ENCODE measurements around the gene SKOR1. TPM values are rescaled to one million over a fixed set of nuclear protein-coding genes. Genes with fewer than 3 reads are reported as not detected.

The SKOR1 gene
- total and polyA plus RNA-seq, 10 of the 15 experiments (the other 5 are each of a cell fraction or from before 2014, with no cell fraction given), result 0.04 to 0.36 (median 0.10) TPM; not detected in 4

DNA sequence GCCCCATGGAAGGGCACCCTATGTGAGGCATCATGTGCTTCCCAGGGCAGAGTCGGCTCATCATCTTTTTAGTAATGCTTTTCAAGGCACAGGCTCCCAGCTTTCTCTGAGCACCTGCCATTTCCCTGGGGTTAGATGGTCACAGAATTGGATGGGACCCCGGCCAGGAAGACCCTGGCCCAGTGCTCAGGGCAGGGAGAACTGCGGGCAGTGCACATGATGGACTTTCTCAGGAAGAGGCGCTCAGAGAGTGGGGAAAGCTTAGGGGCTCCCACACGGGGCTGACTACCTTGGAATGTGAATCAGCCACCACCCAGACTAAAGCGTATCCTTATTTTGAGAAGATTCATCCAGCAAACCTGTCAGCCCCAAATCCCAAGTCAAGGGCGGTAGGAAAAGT, 16.5 kb upstream of the SKOR1 start:
- CTCF ChIA-PET, result interaction anchor here (1.0 kb wide), 1 partner anchor 307 kb away, joined by 3 read pairs; no protein-coding TSS in a partner anchor
- Histone ChIP-seq H3K9me3 (replicated peaks; ENCODE audit: control insufficient read depth, insufficient read depth, low read length) (no peaks in the 10 kb centered on the region), H3K4me2 (ENCODE audit: control insufficient read depth, insufficient read depth) (no peak overlapping the region), H3K9ac (ENCODE audit: control insufficient read depth, insufficient read depth, low read length) (no peak overlapping the region), H3K79me2 (ENCODE audit: control insufficient read depth, insufficient read depth, low read length) (no peaks in the 10 kb centered on the region), H2AFZ (ENCODE audit: control insufficient read depth, low read depth, low read length) (no peak overlapping the region), H3K36me3 (ENCODE audit: control insufficient read depth in 2 of 2, insufficient read depth in 2 of 2, low read length in 1 of 2) (no peaks in the 10 kb centered on the region; a peak in 2 of 4 replicates), H3K4me1 (ENCODE audit: control insufficient read depth, insufficient read depth, low read length) (peaks cover 5% of the 10 kb centered on the region), H3K27me3 (replicated peaks in 1 of 2; ENCODE audit: control insufficient read depth in 2 of 2, insufficient read depth in 2 of 2, low read length in 1 of 2) (no peaks in the 10 kb centered on the region), H3K27ac (ENCODE audit: control insufficient read depth, insufficient read depth) (no peak overlapping the region), H4K20me1 (ENCODE audit: control insufficient read depth, insufficient read depth) (no peaks in the 10 kb centered on the region; the same call in 1 of the 2 replicates), H3K4me3 (no peak overlapping the region)
- in situ Hi-C loops (cut with MboI) (no loop called here), intact Hi-C loops (cut with micrococcal nuclease; ENCODE audit: unreplicated experiment) (no loop called here)
- ATAC-seq (no peak), FAIRE-seq (no peak), DNase-seq (ENCODE audit: low read depth, low spot score) (no peak)
- SMC1A ChIA-PET (ENCODE audit: uncharacterized antibody, unreplicated experiment), result no interaction called here
- RAD21 ChIA-PET (ENCODE audit: unreplicated experiment), result no interaction called here
- POLR2A ChIA-PET, result no interaction called here
- WGBS (ENCODE audit: insufficient coverage, insufficient replicate concordance, low lambda C conversion rate, missing lambda C conversion rate), result 77% methylated on average over 7 of the region's 7 CpGs
- TF ChIP-seq ZBED1 (IDR thresholded peaks at IDR 0.05; ENCODE audit: borderline replicate concordance), result no peak
- TF ChIP-seq IRF4 (IDR thresholded peaks at IDR 0.05; ENCODE audit: low read depth, low read length), result no peak
- no peak for TF ChIP-seq ZZZ3 (IDR thresholded peaks at IDR 0.05; ENCODE audit: control insufficient read depth, insufficient read length, low read depth)
- TF ChIP-seq SMAD1 (IDR thresholded peaks at IDR 0.05; ENCODE audit: low read depth, partially characterized antibody), result no peak
- no peak for TF ChIP-seq RUNX3 (IDR thresholded peaks at IDR 0.05; ENCODE audit: low read length)
- no peak for TF ChIP-seq GATAD2B (conservative IDR thresholded peaks at IDR 0.05; ENCODE audit: low read depth)
- no peak for TF ChIP-seq BHLHE40 (IDR thresholded peaks at IDR 0.05; ENCODE audit: borderline replicate concordance in 1 of 2, low read depth in 2 of 2, low read length in 1 of 2)
- TF ChIP-seq ETV6 (conservative IDR thresholded peaks at IDR 0.05 in 1 of 2, IDR thresholded peaks at IDR 0.05 in 1 of 2; ENCODE audit: borderline replicate concordance in 1 of 2, low read depth in 1 of 2), result no peak
- no TSS peak for BruUV-seq (replicated peaks)

- ATAC-seq, result no peak
- CTCF ChIA-PET, result interaction anchor here (1.0 kb wide), 1 partner anchor 308 kb away, joined by 3 read pairs; no protein-coding TSS in a partner anchor
- intact Hi-C loops (cut with micrococcal nuclease; ENCODE audit: unreplicated experiment) (no loop called here), in situ Hi-C loops (cut with MboI) (no loop called here)
- no peak overlapping the region for H3K4me3 ChIP-seq
- H3K36me3 ChIP-seq (ENCODE audit: control insufficient read depth in 2 of 2, insufficient read depth in 2 of 2, low read length in 1 of 2), result no peaks in the 10 kb centered on the region; a peak in 2 of 4 replicates
- H3K27ac ChIP-seq (ENCODE audit: control insufficient read depth, insufficient read depth), result no peak overlapping the region
- DNase-seq (ENCODE audit: low read depth, low spot score), result no peak
- no peak overlapping the region for H2AFZ ChIP-seq (ENCODE audit: control insufficient read depth, low read depth, low read length)
- no peaks in the 10 kb centered on the region for H3K79me2 ChIP-seq (ENCODE audit: control insufficient read depth, insufficient read depth, low read length)
- H3K4me1 ChIP-seq (ENCODE audit: control insufficient read depth, insufficient read depth, low read length), result peaks cover 5% of the 10 kb centered on the region
- 83% methylated on average over 5 of the region's 5 CpGs for WGBS (ENCODE audit: insufficient coverage, insufficient replicate concordance, low lambda C conversion rate, missing lambda C conversion rate)
- no peak overlapping the region for H3K4me2 ChIP-seq (ENCODE audit: control insufficient read depth, insufficient read depth)
- FAIRE-seq, result no peak
- H4K20me1 ChIP-seq (ENCODE audit: control insufficient read depth, insufficient read depth), result no peaks in the 10 kb centered on the region; the same call in 1 of the 2 replicates
- SMC1A ChIA-PET (ENCODE audit: uncharacterized antibody, unreplicated experiment), result interaction anchor here (1.2 kb wide), 1 partner anchor 12 kb away, joined by 3 read pairs; no protein-coding TSS in a partner anchor
- no peak overlapping the region for H3K9ac ChIP-seq (ENCODE audit: control insufficient read depth, insufficient read depth, low read length)
- no peaks in the 10 kb centered on the region for H3K27me3 ChIP-seq (replicated peaks in 1 of 2; ENCODE audit: control insufficient read depth in 2 of 2, insufficient read depth in 2 of 2, low read length in 1 of 2)
- POLR2A ChIA-PET, result no interaction called here
- H3K9me3 ChIP-seq (replicated peaks; ENCODE audit: control insufficient read depth, insufficient read depth, low read length), result no peaks in the 10 kb centered on the region
- BruUV-seq (replicated peaks), result no TSS peak
- RAD21 ChIA-PET (ENCODE audit: unreplicated experiment), result no interaction called here
- no peak for TF ChIP-seq STAT1 (conservative IDR thresholded peaks at IDR 0.05)
- no peak for TF ChIP-seq RB1 (IDR thresholded peaks at IDR 0.05; ENCODE audit: borderline replicate concordance)
- no peak for TF ChIP-seq RCOR1 (conservative IDR thresholded peaks at IDR 0.05; ENCODE audit: low read depth, low read length)
- TF ChIP-seq NR2C1 (IDR thresholded peaks at IDR 0.05), result no peak
- TF ChIP-seq ZNF274 (IDR thresholded peaks at IDR 0.05; ENCODE audit: insufficient read depth, insufficient read length), result no peak
- TF ChIP-seq POLR2A (IDR thresholded peaks at IDR 0.05; ENCODE audit: low read depth, low read length), result no peak
- TF ChIP-seq SKIL (IDR thresholded peaks at IDR 0.05; ENCODE audit: low read depth, poor library complexity, severe bottlenecking), result no peak
- TF ChIP-seq NRF1 (conservative IDR thresholded peaks at IDR 0.05; ENCODE audit: low read depth, low read length), result no peak
- TF ChIP-seq IKZF2 (IDR thresholded peaks at IDR 0.05), result no peak
- no peak for TF ChIP-seq MEF2A (IDR thresholded peaks at IDR 0.05; ENCODE audit: insufficient read depth, low read depth, low read length)
- no peak for TF ChIP-seq SPI1 (IDR thresholded peaks at IDR 0.05; ENCODE audit: borderline replicate concordance, insufficient read depth, low read depth, low read length)
Observed at GRCh38 chr15:67809441-67809840, 15.9 kb upstream of the SKOR1 start.

Measured in GM12878 (cell line).